Hepatocyte (in vitro differentiated cells): Measurements from ENCODE around the gene SPO11. TPM values are rescaled to one million over a fixed set of nuclear protein-coding genes. Genes with fewer than 3 reads are reported as not detected.

Experiments used
- DNase-seq: peaks from one replicate; pipeline ENCODE4 v3.0.0-alpha.2; 2016; ENCODE audit warnings: low spot score
- H2AFZ ChIP-seq: fragments of 200-600 bp; sonication (generic); 2 replicates; pipeline ENCODE4 v1.6.0; 2016; ENCODE audit warnings: antibody characterized with exemption, mild to moderate bottlenecking
- H3K27ac ChIP-seq: fragments of 200-600 bp; sonication (generic); 2 replicates; pipeline ENCODE4 v1.5.1; 2016; ENCODE audit warnings: mild to moderate bottlenecking
- H3K27me3 ChIP-seq: fragments of 200-600 bp; sonication (generic); 2 replicates; pipeline ENCODE4 v1.6.1; 2016
- H3K36me3 ChIP-seq: fragments of 200-600 bp; sonication (generic); replicated peaks from 2 replicates; pipeline ENCODE4 v1.5.1; 2016; ENCODE audit warnings: low read depth; ENCODE audit not compliant: insufficient read depth
- H3K4me1 ChIP-seq: fragments of 200-600 bp; sonication (generic); 2 replicates; pipeline ENCODE4 v1.5.1; 2016; ENCODE audit warnings: mild to moderate bottlenecking, moderate library complexity; ENCODE audit not compliant: insufficient read depth
- H3K4me2 ChIP-seq: fragments of 200-600 bp; sonication (generic); 2 replicates; pipeline ENCODE4 v1.6.0; 2016
- H3K4me3 ChIP-seq: fragments of 200-600 bp; sonication (generic); 2 replicates; pipeline ENCODE4 v1.5.1; 2016; ENCODE audit warnings: mild to moderate bottlenecking
- H3K79me2 ChIP-seq: fragments of 200-600 bp; sonication (generic); 2 replicates; pipeline ENCODE4 v1.6.0; 2017; ENCODE audit warnings: mild to moderate bottlenecking
- H3K9me2 ChIP-seq: fragments of 200-600 bp; sonication (generic); replicated peaks from 2 replicates; pipeline ENCODE4 v1.6.0; 2017; ENCODE audit warnings: mild to moderate bottlenecking; ENCODE audit not compliant: insufficient read depth
- H3K9me3 ChIP-seq: fragments of 200-600 bp; sonication (generic); 2 replicates; pipeline ENCODE4 v1.5.1; 2016; ENCODE audit warnings: low read depth, mild to moderate bottlenecking
- H4K20me1 ChIP-seq: fragments of 200-600 bp; sonication (generic); 2 replicates; pipeline ENCODE4 v1.6.0; 2016; ENCODE audit warnings: mild to moderate bottlenecking; ENCODE audit not compliant: insufficient read depth, poor library complexity, severe bottlenecking
- EZH2 ChIP-seq: fragments of 200-600 bp; sonication (generic); IDR thresholded peaks from 2 replicates; pipeline ENCODE4 v1.6.1; 2016; ENCODE audit warnings: antibody characterized with exemption, mild to moderate bottlenecking, borderline replicate concordance
- EZH2phosphoT487 ChIP-seq: fragments of 200-600 bp; sonication (generic); IDR thresholded peaks from one replicate; pipeline ENCODE4 v1.6.1; 2018; ENCODE audit warnings: antibody characterized with exemption, mild to moderate bottlenecking, low read depth, moderate library complexity; ENCODE audit not compliant: unreplicated experiment, severe bottlenecking
- WGBS: methylation state at CpG from one replicate; pipeline ENCODE4 v1.1.6; 2016; ENCODE audit warnings: low lambda C conversion rate; ENCODE audit errors: missing lambda C conversion rate; 5-methylcytosine and 5-hydroxymethylcytosine counted together
- polyA plus RNA-seq: library from polyadenylated mRNA; unstranded; fragments of >200 nt; fragmentation: Nextera tagmentation; extraction: Ambion mirVana; gene quantifications from 2 replicates; pipeline ENCODE4 v1.2.1, GENCODE V29; 2016
- total RNA-seq: library from RNA; depleted of rRNA; stranded (reverse); fragments of >200 nt; gene quantifications from 2 replicates; pipeline ENCODE4 v1.2.3, GENCODE V29; 2014
- TF ChIP-seq, protein P1 (sequence below): fragments of 200-600 bp; sonication (generic); IDR thresholded peaks from 2 replicates; pipeline ENCODE4 v1.5.1; 2016; ENCODE audit warnings: antibody characterized with exemption, mild to moderate bottlenecking; ENCODE audit not compliant: poor library complexity

Gene SPO11
- total and polyA plus RNA-seq, 2 experiments from 2014 or later = not detected

DNA sequence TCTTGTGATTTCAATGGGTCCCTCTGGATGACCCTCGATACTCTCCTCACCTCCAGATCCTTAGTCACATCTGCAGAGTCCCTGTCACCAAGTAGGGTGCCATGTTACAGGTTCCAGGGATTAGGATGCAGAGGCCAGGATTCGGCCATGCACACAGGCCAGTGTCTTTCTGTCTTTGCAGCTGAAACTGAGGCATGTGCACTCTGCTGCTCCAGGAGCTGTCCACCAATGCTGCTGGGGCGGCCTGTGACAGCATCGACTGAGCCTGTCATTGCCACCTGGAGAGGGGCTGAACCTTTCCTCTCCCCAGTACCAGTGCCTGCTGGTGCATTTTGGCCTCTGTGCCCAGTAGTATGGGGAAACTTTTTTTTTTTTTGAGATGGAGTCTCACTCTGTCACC lies 57.2 kb downstream of the SPO11 start:
- Histone ChIP-seq H3K4me2 (no peak overlapping the region), H3K4me3 (no peak overlapping the region), H3K27me3 (no peaks in the 10 kb centered on the region), H3K27ac (no peak overlapping the region), H2AFZ (no peak overlapping the region), H4K20me1 (no peaks in the 10 kb centered on the region), H3K79me2 (no peaks in the 10 kb centered on the region), H3K36me3 (no peaks in the 10 kb centered on the region), H3K4me1 (peaks cover 10% of the 10 kb centered on the region), H3K9me2 (no peaks in the 10 kb centered on the region), H3K9me3 (no peaks in the 10 kb centered on the region)
- no peak for DNase-seq
- WGBS = 96% methylated on average over 4 of the region's 4 CpGs
- TF ChIP-seq EZH2phosphoT487 (no peak), EZH2 (no peak)

DNA sequence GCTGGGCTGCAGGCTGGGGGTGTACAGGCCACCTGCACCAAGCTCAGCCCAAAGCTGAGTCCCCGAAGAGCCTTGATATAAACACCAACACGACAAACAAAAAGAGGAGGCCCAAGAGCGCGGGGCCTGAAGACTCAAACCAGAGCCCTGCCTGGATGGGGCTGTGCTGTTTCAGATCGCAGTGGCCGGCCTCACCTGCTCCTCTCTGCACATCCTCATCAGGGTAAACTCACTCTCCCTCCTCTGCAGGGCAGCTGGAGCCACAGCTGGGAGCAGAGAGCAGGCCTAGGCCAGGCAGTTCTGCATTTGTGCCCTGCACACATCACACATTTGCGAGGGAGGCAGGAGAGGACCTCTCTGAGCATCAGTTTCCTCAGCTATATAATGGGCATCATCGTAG lies 57.9 kb downstream of the SPO11 start:
- Histone ChIP-seq H3K9me2 (no peaks in the 10 kb centered on the region), H3K4me1 (peaks cover 16% of the 10 kb centered on the region), H2AFZ (no peak overlapping the region), H4K20me1 (no peaks in the 10 kb centered on the region), H3K79me2 (peaks cover 3% of the 10 kb centered on the region), H3K27me3 (no peaks in the 10 kb centered on the region), H3K36me3 (no peaks in the 10 kb centered on the region), H3K27ac (no peak overlapping the region), H3K9me3 (no peaks in the 10 kb centered on the region), H3K4me2 (no peak overlapping the region), H3K4me3 (no peak overlapping the region)
- 97% methylated on average over 8 of the region's 8 CpGs for WGBS
- TF ChIP-seq, protein P1, sequence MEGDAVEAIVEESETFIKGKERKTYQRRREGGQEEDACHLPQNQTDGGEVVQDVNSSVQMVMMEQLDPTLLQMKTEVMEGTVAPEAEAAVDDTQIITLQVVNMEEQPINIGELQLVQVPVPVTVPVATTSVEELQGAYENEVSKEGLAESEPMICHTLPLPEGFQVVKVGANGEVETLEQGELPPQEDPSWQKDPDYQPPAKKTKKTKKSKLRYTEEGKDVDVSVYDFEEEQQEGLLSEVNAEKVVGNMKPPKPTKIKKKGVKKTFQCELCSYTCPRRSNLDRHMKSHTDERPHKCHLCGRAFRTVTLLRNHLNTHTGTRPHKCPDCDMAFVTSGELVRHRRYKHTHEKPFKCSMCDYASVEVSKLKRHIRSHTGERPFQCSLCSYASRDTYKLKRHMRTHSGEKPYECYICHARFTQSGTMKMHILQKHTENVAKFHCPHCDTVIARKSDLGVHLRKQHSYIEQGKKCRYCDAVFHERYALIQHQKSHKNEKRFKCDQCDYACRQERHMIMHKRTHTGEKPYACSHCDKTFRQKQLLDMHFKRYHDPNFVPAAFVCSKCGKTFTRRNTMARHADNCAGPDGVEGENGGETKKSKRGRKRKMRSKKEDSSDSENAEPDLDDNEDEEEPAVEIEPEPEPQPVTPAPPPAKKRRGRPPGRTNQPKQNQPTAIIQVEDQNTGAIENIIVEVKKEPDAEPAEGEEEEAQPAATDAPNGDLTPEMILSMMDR = no peak
- TF ChIP-seq EZH2 (no peak), EZH2phosphoT487 (no peak)
- no peak for DNase-seq

DNA sequence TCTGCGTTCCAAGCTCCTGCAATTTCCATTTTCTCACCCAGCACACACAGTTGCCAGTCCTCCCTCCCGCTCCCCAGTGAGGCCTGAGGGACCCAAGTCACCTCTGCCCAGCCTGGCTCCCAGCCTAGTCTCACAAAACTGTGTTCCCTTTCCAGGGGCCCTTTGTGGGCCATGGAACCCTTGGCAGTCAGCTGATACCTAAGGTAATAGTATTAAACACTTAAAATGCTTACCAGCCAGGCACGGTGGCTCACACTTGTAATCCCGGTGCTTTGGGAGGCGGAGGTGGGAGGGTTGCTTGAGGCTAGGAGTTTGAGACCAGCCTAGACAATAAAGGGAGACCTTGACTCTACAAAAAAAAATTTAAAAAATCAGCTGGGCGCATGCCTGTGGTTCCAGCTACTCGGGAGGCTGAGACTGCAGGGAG lies 58.4 kb downstream of the SPO11 start:
- Histone ChIP-seq H4K20me1 (no peaks in the 10 kb centered on the region), H3K4me1 (peaks cover 18% of the 10 kb centered on the region), H3K27ac (no peak overlapping the region), H3K27me3 (no peaks in the 10 kb centered on the region), H3K9me2 (no peaks in the 10 kb centered on the region), H3K79me2 (peaks cover 3% of the 10 kb centered on the region), H3K4me3 (no peak overlapping the region), H3K36me3 (no peaks in the 10 kb centered on the region), H2AFZ (no peak overlapping the region), H3K4me2 (no peak overlapping the region), H3K9me3 (no peaks in the 10 kb centered on the region)
- DNase-seq = no peak
- WGBS = 80% methylated on average over 7 of the region's 7 CpGs
- TF ChIP-seq, protein P1 = no peak
- no peak for TF ChIP-seq EZH2phosphoT487
- TF ChIP-seq EZH2 = no peak

DNA sequence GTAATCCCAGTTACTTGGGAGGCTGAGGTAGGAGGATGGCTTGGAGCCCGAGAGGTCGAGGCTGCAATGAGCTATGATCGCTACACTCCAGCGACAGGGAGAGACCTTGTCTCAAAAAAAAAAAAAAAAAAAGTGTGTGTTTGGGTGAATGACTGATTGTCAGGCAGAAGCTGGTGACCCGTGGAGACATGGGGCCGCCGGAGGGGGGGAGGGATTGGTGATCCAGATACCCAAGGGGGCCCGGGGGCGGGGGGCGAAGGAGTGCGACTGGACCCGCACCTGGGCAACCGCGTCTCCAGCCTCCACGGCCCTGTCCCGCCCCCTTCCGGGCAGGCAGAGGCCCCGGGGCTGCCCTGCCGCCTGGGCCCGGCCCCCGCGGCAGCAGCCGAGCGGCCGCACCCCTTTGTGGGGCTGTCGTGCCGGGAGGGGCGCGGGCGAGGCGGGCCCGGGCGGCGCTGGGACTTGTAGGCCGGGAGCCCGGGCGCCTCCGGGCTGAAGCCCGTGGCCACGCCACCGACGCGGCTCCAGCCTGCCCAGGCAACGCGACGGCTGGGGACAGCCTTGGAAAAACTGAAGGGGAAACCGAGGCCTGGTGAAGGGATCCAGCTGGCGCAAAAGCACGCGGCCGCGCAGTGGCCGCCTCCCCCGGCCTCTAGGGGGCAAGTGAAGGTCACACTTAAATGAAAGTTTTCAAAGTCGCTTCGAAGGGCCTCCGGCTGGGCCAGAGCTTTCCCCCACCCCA lies 59.5 kb downstream of the SPO11 start:
- H3K27me3 ChIP-seq = no peaks in the 10 kb centered on the region
- H3K4me2 ChIP-seq = peak overlapping the region; percentile 92
- peaks cover 3% of the 10 kb centered on the region for H3K79me2 ChIP-seq
- H3K36me3 ChIP-seq = no peaks in the 10 kb centered on the region
- peak overlapping the region; percentile 61 for H2AFZ ChIP-seq
- WGBS = 22% methylated on average over 12 of the region's 57 CpGs
- H3K9me3 ChIP-seq = no peaks in the 10 kb centered on the region
- DNase-seq = peak; percentile 92
- peak overlapping the region; percentile 21 for H3K4me3 ChIP-seq
- TF ChIP-seq EZH2phosphoT487 = no peak
- TF ChIP-seq, protein P1 = peak; percentile 26
- no peak for TF ChIP-seq EZH2
- H3K4me1 ChIP-seq = peaks cover 18% of the 10 kb centered on the region
- no peaks in the 10 kb centered on the region for H4K20me1 ChIP-seq
- H3K27ac ChIP-seq = peak overlapping the region; percentile 17
- H3K9me2 ChIP-seq = no peaks in the 10 kb centered on the region
